CD14-positive monocyte (primary cell): ENCODE results near the gene ACAP3. TPM values are rescaled to one million over a fixed set of nuclear protein-coding genes. Genes with fewer than 3 reads are reported as not detected.

Experiments used
- DNase-seq, 3 donors: peaks; one replicate each; pipeline ENCODE4 v3.0.0-alpha.2; 2011 to 2022
- H2AFZ ChIP-seq: 2 replicates; pipeline ENCODE4 v1.6.0; 2012; ENCODE audit warnings: mild to moderate bottlenecking, low read depth, low read length, inconsistent platforms; ENCODE audit not compliant: insufficient read depth, poor library complexity, severe bottlenecking
- H3K27ac ChIP-seq, 2 donors: 1 replicate in 1 of 2; 2 replicates in 1 of 2; pipeline ENCODE4 v1.5.1; 2012 to 2013; ENCODE audit warnings: low read length in 2 of 2, control low read depth in 1 of 2, inconsistent platforms in 1 of 2, low read depth in 1 of 2, mild to moderate bottlenecking in 1 of 2
- H3K27me3 ChIP-seq, 2 donors: one replicate each; pipeline versions ENCODE4 v1.6.0 to v1.6.1; 2011 to 2013; ENCODE audit warnings: low read length in 2 of 2; ENCODE audit not compliant: control insufficient read depth in 2 of 2, insufficient read depth in 2 of 2
- H3K36me3 ChIP-seq, 2 donors: replicated peaks in 1 of 2; 1 replicate in 1 of 2; 2 replicates in 1 of 2; pipeline versions ENCODE4 v1.5.1 to v1.6.1; 2012 to 2013; ENCODE audit warnings: low read length in 2 of 2, control low read depth in 1 of 2, inconsistent platforms in 1 of 2, mild to moderate bottlenecking in 1 of 2; ENCODE audit not compliant: insufficient read depth in 2 of 2, control insufficient read depth in 1 of 2
- H3K4me1 ChIP-seq, 2 donors: 1 replicate in 1 of 2; 2 replicates in 1 of 2; pipeline versions ENCODE4 v1.5.1 to v1.6.1; 2012 to 2013; ENCODE audit warnings: low read length in 2 of 2, control low read depth in 1 of 2, inconsistent platforms in 1 of 2, mild to moderate bottlenecking in 1 of 2, moderate library complexity in 1 of 2; ENCODE audit not compliant: insufficient read depth in 2 of 2, control insufficient read depth in 1 of 2
- H3K4me2 ChIP-seq: replicated peaks from 2 replicates; pipeline ENCODE3; 2012; ENCODE audit warnings: low read length, moderate library complexity, mild to moderate bottlenecking; ENCODE audit not compliant: poor library complexity, severe bottlenecking; ENCODE audit errors: extremely low read depth
- H3K4me3 ChIP-seq, 3 experiments: fragments of 200-600 bp in 1 of 3; sonication (generic) in 1 of 3; replicated peaks in 1 of 3; 1 replicate in 2 of 3; 2 replicates in 1 of 3; pipeline ENCODE4 v1.5.1; 2011 to 2013; ENCODE audit warnings: low read length in 3 of 3, mild to moderate bottlenecking in 3 of 3, control low read depth in 2 of 3, low read depth in 2 of 3, inconsistent platforms in 1 of 3, moderate library complexity in 1 of 3
- H3K79me2 ChIP-seq: 2 replicates; pipeline ENCODE4 v1.6.0; 2012; ENCODE audit warnings: mild to moderate bottlenecking, control low read depth, inconsistent platforms, low read length, moderate library complexity; ENCODE audit not compliant: insufficient read depth
- H3K9ac ChIP-seq: 2 replicates; pipeline ENCODE4 v1.6.0; 2017; ENCODE audit warnings: low read length, mild to moderate bottlenecking; ENCODE audit not compliant: insufficient read depth, poor library complexity, severe bottlenecking
- H3K9me3 ChIP-seq, 2 donors: replicated peaks in 1 of 2; 1 replicate in 1 of 2; 2 replicates in 1 of 2; pipeline versions ENCODE4 v1.5.1 to v1.6.1; 2012 to 2013; ENCODE audit warnings: low read length in 2 of 2, control low read depth in 1 of 2; ENCODE audit not compliant: control insufficient read depth in 1 of 2, insufficient read depth in 1 of 2
- H4K20me1 ChIP-seq: 2 replicates; pipeline ENCODE4 v1.6.0; 2012; ENCODE audit warnings: mild to moderate bottlenecking, low read length, control low read depth, moderate library complexity; ENCODE audit not compliant: insufficient read depth
- H3K27ac Mint-ChIP-seq, 7 donors: one replicate each; pipeline ENCODE4 v1.8.0; 2020; ENCODE audit warnings: mild to moderate bottlenecking in 7 of 7, mixed read lengths in 7 of 7, moderate library complexity in 6 of 7, inconsistent platforms in 2 of 7
- H3K27me3 Mint-ChIP-seq, 3 donors: one replicate each; pipeline ENCODE4 v1.8.0; 2021 to 2022; ENCODE audit warnings: low read depth in 3 of 3, mild to moderate bottlenecking in 3 of 3, mixed read lengths in 3 of 3, moderate library complexity in 3 of 3, inconsistent platforms in 1 of 3
- H3K36me3 Mint-ChIP-seq, 2 donors: one replicate each; pipeline ENCODE4 v1.8.0; 2020; ENCODE audit warnings: mixed read lengths in 2 of 2, inconsistent platforms in 1 of 2, mild to moderate bottlenecking in 1 of 2
- H3K4me1 Mint-ChIP-seq: one replicate; pipeline ENCODE4 v1.8.0; 2020; ENCODE audit warnings: mild to moderate bottlenecking, mixed read lengths
- H3K4me3 Mint-ChIP-seq, 2 donors: one replicate each; pipeline ENCODE4 v1.8.0; 2020; ENCODE audit warnings: mild to moderate bottlenecking in 2 of 2, mixed read lengths in 2 of 2, moderate library complexity in 1 of 2
- H3K9me3 Mint-ChIP-seq, 7 donors: one replicate each; pipeline ENCODE4 v1.8.0; 2020 to 2022; ENCODE audit warnings: mixed read lengths in 7 of 7, mild to moderate bottlenecking in 6 of 7, moderate library complexity in 6 of 7, inconsistent platforms in 2 of 7
- CTCF ChIP-seq: fragments of 200-600 bp; IDR thresholded peaks from one replicate; pipeline ENCODE4 v1.8.0; 2022; ENCODE audit warnings: antibody characterized with exemption, mild to moderate bottlenecking
- WGBS: methylation state at CpG from one replicate; pipeline ENCODE4 v1.1.5; 2013; ENCODE audit warnings: missing lambda C conversion rate; ENCODE audit not compliant: insufficient coverage; 5-methylcytosine and 5-hydroxymethylcytosine counted together
- intact Hi-C, 2 donors: fragments of 100-400 bp; cut with micrococcal nuclease; formaldehyde crosslinking; loops; one replicate each; pipeline versions ENCODE4 v1.15.0 to v1.15.1; 2023
- polyA plus RNA-seq, 3 donors: library from polyadenylated mRNA; depleted of rRNA in 1 of 3; unstranded in 2 of 3; stranded (reverse) in 1 of 3; fragments of 300-500 nt in 2 of 3; fragments of >200 nt in 1 of 3; fragmentation: Illumina TruSeq in 2 of 3; gene quantifications; 1 replicate in 2 of 3; 2 replicates in 1 of 3; pipeline ENCODE4 v1.2.3, GENCODE V29; 2012 to 2021

Gene ACAP3
- polyA plus RNA-seq, 3 donors = 3.5 to 132 (median 4.0) TPM

DNA sequence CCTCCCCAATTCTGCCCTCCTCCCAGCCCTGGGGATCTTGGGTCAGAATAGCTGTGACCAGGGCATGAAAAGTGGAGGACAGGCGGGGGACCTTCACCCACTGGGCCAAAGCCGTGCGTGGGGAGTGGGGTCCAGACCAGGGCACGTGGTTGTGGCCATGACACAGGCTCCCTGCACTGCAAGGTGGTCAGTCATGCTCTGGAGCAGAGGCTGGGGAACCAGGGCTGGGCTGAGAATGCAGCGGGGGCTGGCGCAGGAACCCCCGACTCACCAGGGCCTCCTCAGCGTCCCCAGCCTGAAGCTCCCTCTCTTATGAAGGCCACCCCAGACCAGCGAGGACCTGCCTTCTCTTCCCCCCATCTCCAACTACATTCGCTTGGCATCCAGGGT lies 38.8 kb upstream of the ACAP3 start:
- Histone ChIP-seq H3K9ac (no peak overlapping the region), H3K4me3 (no peak overlapping the region), H3K27me3 (peaks cover 0 to under 1% of the 10 kb centered on the region in 2 donors), H3K36me3 (peaks cover 0 to 3% of the 10 kb centered on the region in 2 donors), H4K20me1 (peaks cover 44% of the 10 kb centered on the region), H3K4me1 (peaks cover 11 to 17% of the 10 kb centered on the region in 2 donors), H3K27ac (no peak overlapping the region), H2AFZ (no peak overlapping the region), H3K4me2 (no peak overlapping the region), H3K79me2 (peaks cover 28% of the 10 kb centered on the region), H3K9me3 (no peaks in the 10 kb centered on the region)
- Mint-ChIP-seq H3K36me3 (peaks cover 0 to 4% of the 10 kb centered on the region in 2 donors), H3K4me3 (no peak overlapping the region), H3K27ac (peak overlapping the region in 1 of 7 donors; percentile 27), H3K27me3 (peaks cover under 1 to 14% (median 5%) of the 10 kb centered on the region in 3 donors), H3K9me3 (no peaks in the 10 kb centered on the region), H3K4me1 (peaks cover 16% of the 10 kb centered on the region)
- no peak for TF ChIP-seq CTCF
- no peak for DNase-seq
- intact Hi-C loops = no loop called here
- WGBS = 95% methylated on average over 8 of the region's 10 CpGs

GRCh38 chr1:1345860-1346500 lies 38.2 kb upstream of the ACAP3 start:
- Mint-ChIP-seq H3K36me3 (peaks cover 4 to 9% of the 10 kb centered on the region in 2 donors), H3K27me3 (peaks cover under 1 to 11% (median 2%) of the 10 kb centered on the region in 3 donors), H3K4me1 (peaks cover 16% of the 10 kb centered on the region), H3K27ac (no peak overlapping the region), H3K4me3 (no peak overlapping the region), H3K9me3 (no peaks in the 10 kb centered on the region)
- no peak overlapping the region for H3K4me3 ChIP-seq
- TF ChIP-seq CTCF = no peak
- intact Hi-C loops = no loop called here
- H3K4me1 ChIP-seq = peaks cover 11 to 17% of the 10 kb centered on the region in 2 donors
- no peak overlapping the region for H2AFZ ChIP-seq
- H3K27ac ChIP-seq = no peak overlapping the region
- peaks cover 0 to 8% of the 10 kb centered on the region in 2 donors for H3K36me3 ChIP-seq
- peaks cover 28% of the 10 kb centered on the region for H3K79me2 ChIP-seq
- DNase-seq = no peak
- H3K9me3 ChIP-seq = no peaks in the 10 kb centered on the region
- no peak overlapping the region for H3K9ac ChIP-seq
- peaks cover 44% of the 10 kb centered on the region for H4K20me1 ChIP-seq
- H3K4me2 ChIP-seq = no peak overlapping the region
- WGBS = 96% methylated on average over 3 of the region's 12 CpGs
- H3K27me3 ChIP-seq = no peaks in the 10 kb centered on the region
